Subcutaneous adipose tissue (tissue), 4 donors: ENCODE data around the gene UBL4B. TPM values are rescaled to one million over a fixed set of nuclear protein-coding genes. Genes with fewer than 3 reads are reported as not detected.

Experiments
- CTCF ChIP-seq: fragments of 450-650 bp; IDR thresholded peaks from one replicate; pipeline ENCODE4 v1.5.1; 2016; ENCODE audit warnings: low read depth, mild to moderate bottlenecking, control low read depth, antibody characterized with exemption, moderate library complexity
- total RNA-seq, 4 donors: library from RNA; depleted of rRNA; stranded (reverse); fragments of >200 nt; gene quantifications; one replicate each; pipeline ENCODE4 v1.1.0, GENCODE V29; 2016

Gene UBL4B
- total RNA-seq, 4 donors from 2014 or later = 2.1 TPM; not detected in 3

- no peak for TF ChIP-seq CTCF
Measured at GRCh38 chr1:110133436-110133835, 21.2 kb downstream of the UBL4B start.

- no peak for TF ChIP-seq CTCF
Measured at GRCh38 chr1:110134050-110134595, 21.9 kb downstream of the UBL4B start.

- no peak for TF ChIP-seq CTCF
Measured at GRCh38 chr1:110135246-110135645, 23.0 kb downstream of the UBL4B start.

- no peak for TF ChIP-seq CTCF
Measured at GRCh38 chr1:110135666-110136065, 23.4 kb downstream of the UBL4B start.

GRCh38 chr1:110136911-110137310, 24.7 kb downstream of the UBL4B start:
- TF ChIP-seq CTCF = no peak

- TF ChIP-seq CTCF = no peak
Measured at GRCh38 chr1:110138956-110139355, 26.7 kb downstream of the UBL4B start.

GRCh38 chr1:110144366-110144765, 32.1 kb downstream of the UBL4B start:
- TF ChIP-seq CTCF = no peak
